Epithelial cell of esophagus (primary cell): Measurements from ENCODE around the gene SLC31A2.

Experiments used
- DNase-seq: peaks from one replicate; pipeline ENCODE4 v3.0.0; 2010; ENCODE audit warnings: low read depth
- H3K4me3 ChIP-seq: 2 replicates; pipeline ENCODE4 v1.5.1; 2011; ENCODE audit warnings: mild to moderate bottlenecking, low read length, control low read depth
- TF ChIP-seq, protein P1 (sequence below): IDR thresholded peaks from 2 replicates; pipeline ENCODE4 v1.5.1; 2011; ENCODE audit warnings: low read depth, mild to moderate bottlenecking, low read length, control low read depth, inconsistent platforms; ENCODE audit not compliant: insufficient read depth; ENCODE audit errors: missing control alignments

The SLC31A2 gene

DNA sequence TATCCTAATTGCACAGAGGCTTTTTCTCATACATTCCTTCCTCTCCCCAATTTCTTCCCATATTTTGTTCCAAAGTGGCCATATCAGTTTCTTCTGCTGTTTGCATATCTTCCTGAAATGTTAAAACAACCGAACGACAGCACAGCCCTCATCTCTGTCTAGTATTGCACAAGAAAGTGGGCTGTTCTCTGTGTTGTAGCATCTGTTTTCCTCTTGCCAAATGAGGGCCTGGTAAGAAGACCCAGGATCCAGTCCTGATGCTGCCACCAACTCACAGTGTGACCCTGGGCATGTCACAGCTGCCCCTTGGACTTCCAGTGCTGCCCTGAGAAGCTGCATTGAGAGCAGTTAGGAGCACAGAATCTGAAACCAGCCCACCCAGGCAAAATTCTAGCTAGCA, 4.1 kb downstream of the SLC31A2 start:
- no peak for DNase-seq
- TF ChIP-seq, protein P1, sequence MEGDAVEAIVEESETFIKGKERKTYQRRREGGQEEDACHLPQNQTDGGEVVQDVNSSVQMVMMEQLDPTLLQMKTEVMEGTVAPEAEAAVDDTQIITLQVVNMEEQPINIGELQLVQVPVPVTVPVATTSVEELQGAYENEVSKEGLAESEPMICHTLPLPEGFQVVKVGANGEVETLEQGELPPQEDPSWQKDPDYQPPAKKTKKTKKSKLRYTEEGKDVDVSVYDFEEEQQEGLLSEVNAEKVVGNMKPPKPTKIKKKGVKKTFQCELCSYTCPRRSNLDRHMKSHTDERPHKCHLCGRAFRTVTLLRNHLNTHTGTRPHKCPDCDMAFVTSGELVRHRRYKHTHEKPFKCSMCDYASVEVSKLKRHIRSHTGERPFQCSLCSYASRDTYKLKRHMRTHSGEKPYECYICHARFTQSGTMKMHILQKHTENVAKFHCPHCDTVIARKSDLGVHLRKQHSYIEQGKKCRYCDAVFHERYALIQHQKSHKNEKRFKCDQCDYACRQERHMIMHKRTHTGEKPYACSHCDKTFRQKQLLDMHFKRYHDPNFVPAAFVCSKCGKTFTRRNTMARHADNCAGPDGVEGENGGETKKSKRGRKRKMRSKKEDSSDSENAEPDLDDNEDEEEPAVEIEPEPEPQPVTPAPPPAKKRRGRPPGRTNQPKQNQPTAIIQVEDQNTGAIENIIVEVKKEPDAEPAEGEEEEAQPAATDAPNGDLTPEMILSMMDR = no peak
- H3K4me3 ChIP-seq = no peak overlapping the region

DNA sequence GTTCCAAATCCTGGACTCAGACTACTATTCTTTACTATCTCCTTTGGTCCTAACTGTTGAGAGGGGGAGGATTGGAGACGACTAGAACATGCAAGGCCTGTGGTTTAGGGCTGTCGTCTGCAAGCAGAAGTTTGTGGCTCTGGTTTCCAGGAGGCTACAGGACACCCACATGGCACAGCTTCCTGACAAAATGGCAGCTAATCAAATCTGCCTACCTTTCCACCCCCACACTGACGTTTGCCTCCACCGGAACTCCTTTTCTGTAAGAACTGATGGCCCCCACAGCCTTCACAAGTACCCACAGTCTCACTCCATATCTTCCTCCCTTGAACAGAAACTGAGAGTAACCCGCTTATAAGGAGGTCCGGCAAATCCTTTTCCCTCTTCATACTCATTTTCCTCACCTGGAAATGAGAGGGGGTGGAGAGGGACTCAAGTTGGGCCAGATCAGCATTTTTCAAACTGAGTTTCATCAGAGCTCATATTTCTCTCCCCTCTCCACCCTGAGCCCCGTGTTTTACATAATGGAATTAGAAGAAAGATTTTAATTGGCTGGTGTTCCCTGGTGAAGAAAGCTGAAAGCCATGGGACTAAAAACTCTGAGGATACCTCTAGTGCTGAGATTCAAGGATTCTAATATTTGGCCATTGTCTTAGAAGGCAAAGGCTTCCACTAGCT, 5.2 kb downstream of the SLC31A2 start:
- no peak overlapping the region for H3K4me3 ChIP-seq
- TF ChIP-seq, protein P1 = no peak
- no peak for DNase-seq

DNA sequence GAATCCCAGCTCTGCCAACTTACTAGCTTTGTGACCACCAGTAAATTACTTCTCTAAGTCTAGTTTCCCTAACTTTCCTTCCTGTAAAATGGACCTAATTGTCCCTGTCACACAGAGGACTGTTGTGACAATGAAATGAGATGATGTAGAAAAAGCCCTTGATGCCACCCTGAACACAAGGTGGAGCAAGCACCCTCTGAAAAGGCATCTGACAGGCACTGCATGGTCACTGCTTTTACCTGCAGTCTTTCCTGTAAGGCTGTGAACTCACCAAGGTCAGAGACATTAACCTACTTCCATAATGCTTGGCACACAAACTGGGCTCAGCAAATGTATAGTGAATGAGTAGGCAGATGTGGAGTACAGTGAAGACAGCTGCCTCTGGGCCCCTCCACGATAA, 6.1 kb downstream of the SLC31A2 start:
- H3K4me3 ChIP-seq = no peak overlapping the region
- TF ChIP-seq, protein P1 = no peak
- no peak for DNase-seq

DNA sequence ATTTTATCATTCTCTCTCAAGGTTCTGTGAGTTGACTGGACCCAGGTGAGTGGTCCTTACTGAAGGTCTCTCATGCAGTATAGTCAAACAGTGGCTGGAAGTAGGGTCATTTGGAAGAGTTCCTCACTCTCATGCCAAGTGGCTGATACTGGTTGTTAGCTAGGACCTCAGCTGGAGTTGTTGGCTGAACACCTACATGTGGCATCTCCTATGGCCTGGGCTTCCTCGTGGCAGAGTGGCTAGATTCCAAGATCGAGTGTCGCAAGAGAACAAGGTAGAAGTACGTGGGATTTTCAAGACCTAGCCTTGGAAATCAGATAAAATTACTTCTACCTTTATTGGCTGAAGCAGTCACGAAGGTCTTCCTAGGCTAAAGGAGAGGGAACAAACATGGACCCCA, 7.6 kb downstream of the SLC31A2 start:
- H3K4me3 ChIP-seq = no peak overlapping the region
- TF ChIP-seq, protein P1 = no peak
- no peak for DNase-seq

DNA sequence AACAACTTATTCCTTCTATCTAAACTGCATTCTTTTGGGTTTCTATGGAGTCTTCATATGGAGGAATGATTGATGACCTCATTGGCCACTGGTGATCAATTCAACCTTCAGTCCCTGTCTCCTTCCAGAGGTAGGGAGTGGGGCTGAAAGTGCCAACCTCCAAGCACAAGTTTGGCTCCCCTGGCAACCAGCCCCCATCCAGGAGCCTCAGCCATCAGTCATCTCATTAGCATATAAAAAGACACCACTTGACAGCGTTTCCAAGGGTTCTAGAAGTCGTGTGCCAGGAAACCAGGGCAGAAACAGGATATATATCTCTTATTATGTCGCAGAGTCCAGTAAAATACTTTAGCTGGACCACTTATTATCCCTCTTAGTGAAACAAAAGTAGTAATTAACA, 9.8 kb downstream of the SLC31A2 start:
- peak; percentile 20 for DNase-seq

DNA sequence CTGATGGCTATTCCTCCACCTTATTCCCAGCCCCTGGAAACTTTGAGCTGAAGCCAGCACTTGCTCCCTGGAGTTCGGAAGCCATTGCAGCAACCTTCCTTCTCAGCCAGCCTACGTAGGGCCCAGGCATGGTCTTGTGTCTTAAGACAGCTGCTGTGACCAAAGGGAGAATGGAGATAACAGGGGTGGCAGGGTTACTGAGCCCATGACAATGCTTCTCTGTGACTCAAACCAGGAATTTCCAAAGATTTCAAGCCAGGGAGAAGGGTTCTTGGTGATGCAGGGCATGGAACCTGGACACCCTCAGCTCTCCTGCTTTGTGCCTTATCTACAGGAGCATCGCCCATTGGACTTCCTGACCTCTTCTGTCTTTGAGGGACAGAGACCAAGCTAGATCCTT, 12.2 kb downstream of the SLC31A2 start:
- no peak overlapping the region for H3K4me3 ChIP-seq
- TF ChIP-seq, protein P1 = no peak
- DNase-seq = no peak

More for the DNA sequence above, 9.8 kb downstream of the SLC31A2 start:
- no peak overlapping the region for H3K4me3 ChIP-seq
- TF ChIP-seq, protein P1 = no peak
